ENCODE data around the gene ACADL. TPM values are rescaled to one million over a fixed set of nuclear protein-coding genes. Genes with fewer than 3 reads are reported as not detected.

Gene ACADL
- total RNA-seq (2021; ENCODE audit: unreplicated experiment) (not detected), Bru-seq, nascent RNA (not detected), BruChase-seq, experiment 1, labeled RNA remaining after a 6-hour chase (not detected), BruChase-seq, experiment 2, labeled RNA remaining after a 2-hour chase (not detected)
- not detected in 2 replicates for polyA plus RNA-seq (2012)
- long read RNA-seq = 0 reads

DNA sequence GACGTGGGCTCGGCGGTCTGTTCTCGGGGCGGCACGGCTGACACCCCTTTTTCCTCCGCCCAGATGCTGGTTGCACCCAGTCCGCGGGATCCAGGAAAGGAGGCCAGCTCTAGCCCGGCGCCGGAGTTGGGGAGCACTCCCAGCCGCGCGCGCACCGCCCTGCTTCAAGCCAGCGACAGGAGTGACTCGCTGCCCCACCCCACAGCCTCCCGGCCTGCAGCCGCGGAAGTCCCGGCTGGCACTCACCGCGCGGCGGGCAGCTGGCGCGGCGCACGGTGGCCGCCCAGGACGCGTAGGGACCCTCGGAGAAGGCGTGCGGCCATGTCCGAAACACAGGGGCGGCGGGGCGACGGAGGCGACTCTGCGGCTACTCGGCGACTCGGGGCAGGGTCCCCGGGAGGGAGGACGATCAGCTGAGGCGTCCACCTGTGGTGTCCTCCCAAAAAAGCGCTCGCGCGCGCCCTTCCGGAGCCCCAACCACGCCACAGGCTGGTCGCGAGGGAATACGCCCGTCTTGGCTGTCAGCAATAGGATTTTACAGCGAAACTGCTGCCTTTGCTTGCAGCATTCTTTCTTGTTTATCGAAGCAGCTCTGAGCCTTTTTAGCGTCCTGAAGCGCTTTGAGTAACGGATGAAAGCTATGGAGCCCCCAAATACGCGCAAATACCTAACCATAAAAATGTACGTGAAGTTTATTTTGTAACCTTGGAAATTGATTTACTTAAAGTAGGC, at the start of gene ACADL:
Gene ACADL (minus strand): TSS at position 507 of the 732 bp plus-strand sequence. CDS start 184 bp downstream, at position 323.
- Histone ChIP-seq H3K4me3 (replicated peaks in 1 of 2; ENCODE audit: low read depth in 1 of 2, low read length in 2 of 2) (no peak within 1 kb of the TSS), H3K27ac (ENCODE audit: low read depth, low read length) (no peak within 1 kb of the TSS), H3K9me2 (ENCODE audit: insufficient read depth) (no peaks in the 10 kb centered on the region), H2AFZ (ENCODE audit: low read depth, low read length, poor library complexity, severe bottlenecking) (peak within 1 kb of the TSS; percentile 35), H3K36me3 (ENCODE audit: control insufficient read depth in 1 of 2, insufficient read depth in 2 of 2, low read length in 2 of 2) (no peaks in the 10 kb centered on the region), H4K20me1 (ENCODE audit: insufficient read depth) (no peaks in the 10 kb centered on the region), H3K79me2 (ENCODE audit: insufficient read depth, low read length) (no peaks in the 10 kb centered on the region), H3K9ac (ENCODE audit: low read length) (no peak within 1 kb of the TSS), H3K9me3 (ENCODE audit: control insufficient read depth in 1 of 2, insufficient read depth in 1 of 2, low read depth in 1 of 2, low read length in 2 of 2) (no peaks in the 10 kb centered on the region), H3K27me3 (ENCODE audit: insufficient read depth, low read length) (no peaks in the 10 kb centered on the region), H3K4me2 (ENCODE audit: low read length) (no peak within 1 kb of the TSS), H3K4me1 (ENCODE audit: control insufficient read depth in 1 of 2, insufficient read depth in 2 of 2, low read length in 2 of 2) (no peaks in the 10 kb centered on the region)
- POLR2A ChIA-PET = no interaction called here
- intact Hi-C loops (cut with micrococcal nuclease) = no loop called here
- DNase-seq (ENCODE audit: low read depth, low spot score) (no peak), ATAC-seq (no peak)
- RAD21 ChIA-PET (ENCODE audit: low non-redundant PET in 1 of 2, low total read pairs in 2 of 2, uncharacterized antibody in 2 of 2, unreplicated experiment in 2 of 2) = no interaction called here
- no TSS peak for BruUV-seq (replicated peaks)
- CTCF ChIA-PET = no interaction called here
- TF ChIP-seq CBX3 (IDR thresholded peaks at IDR 0.05; ENCODE audit: low read depth) (no peak), POLR2AphosphoS5 (IDR thresholded peaks at IDR 0.05; ENCODE audit: low read depth, low read length) (no peak), FOSL1 (IDR thresholded peaks at IDR 0.05; ENCODE audit: low read depth) (no peak), POLR2A (IDR thresholded peaks at IDR 0.05; ENCODE audit: borderline replicate concordance, extremely low read depth, insufficient read depth, insufficient read length) (no peak), TCF7L2 (IDR thresholded peaks at IDR 0.05; ENCODE audit: borderline replicate concordance, extremely low read depth, insufficient read depth, insufficient read length) (no peak)
- TF ChIP-seq, protein P1, sequence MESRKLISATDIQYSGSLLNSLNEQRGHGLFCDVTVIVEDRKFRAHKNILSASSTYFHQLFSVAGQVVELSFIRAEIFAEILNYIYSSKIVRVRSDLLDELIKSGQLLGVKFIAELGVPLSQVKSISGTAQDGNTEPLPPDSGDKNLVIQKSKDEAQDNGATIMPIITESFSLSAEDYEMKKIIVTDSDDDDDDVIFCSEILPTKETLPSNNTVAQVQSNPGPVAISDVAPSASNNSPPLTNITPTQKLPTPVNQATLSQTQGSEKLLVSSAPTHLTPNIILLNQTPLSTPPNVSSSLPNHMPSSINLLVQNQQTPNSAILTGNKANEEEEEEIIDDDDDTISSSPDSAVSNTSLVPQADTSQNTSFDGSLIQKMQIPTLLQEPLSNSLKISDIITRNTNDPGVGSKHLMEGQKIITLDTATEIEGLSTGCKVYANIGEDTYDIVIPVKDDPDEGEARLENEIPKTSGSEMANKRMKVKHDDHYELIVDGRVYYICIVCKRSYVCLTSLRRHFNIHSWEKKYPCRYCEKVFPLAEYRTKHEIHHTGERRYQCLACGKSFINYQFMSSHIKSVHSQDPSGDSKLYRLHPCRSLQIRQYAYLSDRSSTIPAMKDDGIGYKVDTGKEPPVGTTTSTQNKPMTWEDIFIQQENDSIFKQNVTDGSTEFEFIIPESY (IDR thresholded peaks at IDR 0.05; ENCODE audit: extremely low read depth, insufficient replicate concordance, low read length) = no peak

DNA sequence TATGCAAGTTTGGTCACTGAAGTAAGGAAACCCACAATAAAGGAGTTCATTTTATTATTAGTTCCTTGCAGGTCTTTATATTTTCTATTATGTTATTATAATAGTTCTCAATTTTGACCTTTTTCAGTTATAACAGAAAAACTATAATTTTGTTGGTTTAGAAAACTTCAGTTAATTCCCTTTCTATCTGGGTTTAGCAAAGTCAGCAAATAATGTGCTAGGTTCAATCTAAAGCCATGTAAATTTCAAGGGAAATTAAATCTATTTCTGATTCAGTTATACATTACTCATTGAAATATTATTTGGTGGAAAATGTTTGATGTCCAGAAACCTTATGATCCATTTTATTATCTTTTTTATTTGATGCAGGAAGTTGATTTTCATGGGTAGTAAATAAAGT, 46.1 kb upstream of the ACADL start:
- Histone ChIP-seq H3K4me2 (ENCODE audit: low read length) (no peak overlapping the region), H3K9ac (ENCODE audit: low read length) (no peak overlapping the region), H3K9me3 (ENCODE audit: control insufficient read depth in 1 of 2, insufficient read depth in 1 of 2, low read depth in 1 of 2, low read length in 2 of 2) (no peaks in the 10 kb centered on the region), H3K4me1 (ENCODE audit: control insufficient read depth in 1 of 2, insufficient read depth in 2 of 2, low read length in 2 of 2) (no peaks in the 10 kb centered on the region), H3K27me3 (ENCODE audit: insufficient read depth, low read length) (no peaks in the 10 kb centered on the region), H3K27ac (ENCODE audit: low read depth, low read length) (no peak overlapping the region), H4K20me1 (ENCODE audit: insufficient read depth) (no peaks in the 10 kb centered on the region), H3K36me3 (ENCODE audit: control insufficient read depth in 1 of 2, insufficient read depth in 2 of 2, low read length in 2 of 2) (no peaks in the 10 kb centered on the region), H3K4me3 (replicated peaks in 1 of 2; ENCODE audit: low read depth in 1 of 2, low read length in 2 of 2) (no peak overlapping the region), H2AFZ (ENCODE audit: low read depth, low read length, poor library complexity, severe bottlenecking) (no peak overlapping the region), H3K9me2 (ENCODE audit: insufficient read depth) (no peaks in the 10 kb centered on the region), H3K79me2 (ENCODE audit: insufficient read depth, low read length) (no peaks in the 10 kb centered on the region)
- ChIA-PET CTCF (no interaction called here), RAD21 (ENCODE audit: low non-redundant PET in 1 of 2, low total read pairs in 2 of 2, uncharacterized antibody in 2 of 2, unreplicated experiment in 2 of 2) (no interaction called here), POLR2A (no interaction called here)
- ATAC-seq (no peak), DNase-seq (ENCODE audit: low read depth, low spot score) (no peak)
- intact Hi-C loops (cut with micrococcal nuclease) = no loop called here
- BruUV-seq (replicated peaks) = no TSS peak
- TF ChIP-seq ZNF274 (IDR thresholded peaks at IDR 0.05; ENCODE audit: low read depth, low read length) (no peak), JUND (IDR thresholded peaks at IDR 0.05) (no peak), CEBPB (IDR thresholded peaks at IDR 0.05; ENCODE audit: low read depth) (no peak), CBX3 (IDR thresholded peaks at IDR 0.05; ENCODE audit: low read depth) (no peak), FOSL1 (IDR thresholded peaks at IDR 0.05; ENCODE audit: low read depth) (no peak), EZH2phosphoT487 (IDR thresholded peaks at IDR 0.05; ENCODE audit: borderline replicate concordance) (no peak), TCF7L2 (IDR thresholded peaks at IDR 0.05; ENCODE audit: borderline replicate concordance, extremely low read depth, insufficient read depth, insufficient read length) (no peak), SRF (IDR thresholded peaks at IDR 0.05; ENCODE audit: low read depth) (no peak), POLR2A (IDR thresholded peaks at IDR 0.05; ENCODE audit: borderline replicate concordance, extremely low read depth, insufficient read depth, insufficient read length) (no peak), SIN3A (IDR thresholded peaks at IDR 0.05; ENCODE audit: low read depth) (no peak), ZFX (IDR thresholded peaks at IDR 0.05) (no peak), ELF1 (IDR thresholded peaks at IDR 0.05; ENCODE audit: borderline replicate concordance, low read depth) (no peak), POLR2AphosphoS5 (IDR thresholded peaks at IDR 0.05; ENCODE audit: low read depth, low read length) (no peak)
- TF ChIP-seq, protein P1 (IDR thresholded peaks at IDR 0.05; ENCODE audit: extremely low read depth, insufficient replicate concordance, low read length) = no peak
- TF ChIP-seq, protein P2, sequence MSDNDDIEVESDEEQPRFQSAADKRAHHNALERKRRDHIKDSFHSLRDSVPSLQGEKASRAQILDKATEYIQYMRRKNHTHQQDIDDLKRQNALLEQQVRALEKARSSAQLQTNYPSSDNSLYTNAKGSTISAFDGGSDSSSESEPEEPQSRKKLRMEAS (IDR thresholded peaks at IDR 0.05) = no peak

All from HCT116 (cell line).